T-helper 2 cell treated with Interferon-gamma antibody and Interleukin-4, amounts not matched to agents 5 μg/mL and 100 μg/mL, for 36 hours (primary cell): Measurements from ENCODE around the gene YTHDC2.

Source experiments
- DNase-seq: peaks from one replicate; pipeline ENCODE4 v3.0.0; 2021; ENCODE audit warnings: low spot score
- H3K27ac Mint-ChIP-seq: one replicate; pipeline ENCODE4 v1.8.0; 2021; ENCODE audit warnings: mild to moderate bottlenecking, mixed read lengths
- H3K27me3 Mint-ChIP-seq: one replicate; pipeline ENCODE4 v1.8.0; 2021; ENCODE audit warnings: low read depth, mixed read lengths
- H3K36me3 Mint-ChIP-seq: one replicate; pipeline ENCODE4 v1.8.0; 2021; ENCODE audit warnings: low read depth, mixed read lengths
- H3K4me1 Mint-ChIP-seq: one replicate; pipeline ENCODE4 v1.8.0; 2021; ENCODE audit warnings: low read depth, mixed read lengths
- H3K4me3 Mint-ChIP-seq: one replicate; pipeline ENCODE4 v1.8.0; 2022; ENCODE audit warnings: mild to moderate bottlenecking, moderate library complexity, mixed read lengths
- H3K9me3 Mint-ChIP-seq: one replicate; pipeline ENCODE4 v1.8.0; 2021; ENCODE audit warnings: mixed read lengths

YTHDC2 gene

DNA sequence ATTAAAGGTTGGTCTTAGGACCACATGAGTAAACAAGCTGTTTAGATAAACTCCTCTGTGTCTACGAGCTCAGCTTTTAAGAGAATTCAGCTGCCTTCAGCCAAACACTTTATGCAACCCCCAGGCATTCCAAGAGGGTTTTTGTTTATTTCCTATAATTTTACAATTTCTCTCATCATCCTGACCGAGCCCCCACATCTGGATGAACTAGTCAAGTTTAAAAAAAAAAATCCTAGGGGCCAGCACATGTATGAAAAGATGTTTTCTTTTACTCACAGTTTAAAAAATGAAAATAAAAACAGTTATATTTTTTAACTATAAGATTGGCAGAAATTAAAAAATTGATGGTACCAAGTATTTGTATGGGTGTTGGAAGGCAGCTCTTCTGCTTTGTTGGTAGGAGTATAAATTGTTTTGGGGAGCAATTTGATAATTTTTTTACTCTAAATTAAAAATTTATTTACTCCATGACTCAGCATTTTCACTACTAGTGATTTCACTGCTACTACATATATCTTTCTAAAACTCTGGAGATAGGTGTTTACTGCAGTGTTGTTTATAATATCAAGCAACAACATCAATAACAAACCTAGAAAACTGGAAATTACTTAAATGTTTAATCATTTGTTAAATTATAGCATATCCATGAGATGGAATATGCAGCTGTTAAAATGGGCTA is 18.1 kb downstream of the YTHDC2 start:
- peaks cover 51% of the 10 kb centered on the region for H3K36me3 Mint-ChIP-seq
- H3K27ac Mint-ChIP-seq, result no peak overlapping the region
- H3K27me3 Mint-ChIP-seq, result no peaks in the 10 kb centered on the region
- peaks cover 21% of the 10 kb centered on the region for H3K9me3 Mint-ChIP-seq
- DNase-seq, result no peak
- no peaks in the 10 kb centered on the region for H3K4me1 Mint-ChIP-seq
- no peak overlapping the region for H3K4me3 Mint-ChIP-seq

DNA sequence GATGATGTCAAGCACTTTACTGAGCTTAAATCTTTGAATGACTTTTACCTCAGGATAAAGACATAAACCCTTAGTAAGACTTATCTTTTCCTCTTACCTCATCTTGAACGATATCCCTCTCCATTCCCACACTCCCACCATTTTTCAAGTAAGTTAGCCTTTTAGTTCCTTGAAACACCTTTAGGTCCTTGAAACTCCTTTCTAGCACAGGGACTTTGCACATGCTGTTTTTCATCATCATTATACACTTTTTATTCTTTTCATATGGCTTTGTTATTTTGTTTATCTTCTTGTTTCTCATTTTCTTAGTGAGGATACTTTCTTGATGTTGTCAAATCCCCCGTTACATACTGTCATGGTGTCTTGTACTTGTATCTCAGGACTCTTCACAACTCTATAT is 24.8 kb downstream of the YTHDC2 start:
- DNase-seq, result no peak
- H3K4me3 Mint-ChIP-seq, result no peak overlapping the region
- no peaks in the 10 kb centered on the region for H3K27me3 Mint-ChIP-seq
- H3K27ac Mint-ChIP-seq, result no peak overlapping the region
- no peaks in the 10 kb centered on the region for H3K9me3 Mint-ChIP-seq
- H3K4me1 Mint-ChIP-seq, result peaks cover 5% of the 10 kb centered on the region
- peaks cover 43% of the 10 kb centered on the region for H3K36me3 Mint-ChIP-seq

DNA sequence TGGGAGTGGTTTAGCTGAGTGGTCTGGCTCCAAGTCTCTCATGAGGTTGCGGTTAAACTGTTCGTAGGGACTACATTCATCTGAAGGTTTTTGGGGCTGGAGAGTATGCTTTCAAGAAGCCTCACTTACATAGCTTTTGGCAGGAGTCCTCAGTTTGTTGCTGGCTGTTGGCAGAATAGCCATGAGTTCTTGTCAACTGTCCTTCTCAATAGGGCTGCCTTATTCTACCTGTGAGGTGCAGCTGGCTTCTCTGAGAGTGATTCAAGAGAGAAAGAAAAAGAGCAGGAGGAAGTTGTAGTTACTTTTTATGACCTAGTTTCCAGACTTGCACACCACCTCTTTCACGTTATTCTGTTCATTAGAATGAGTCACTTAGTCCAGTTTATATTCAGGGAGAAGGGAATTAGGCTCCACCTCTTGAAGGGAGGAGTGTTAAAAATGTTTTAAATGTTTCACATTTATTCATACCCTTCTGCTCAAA is 33.2 kb downstream of the YTHDC2 start:
- Mint-ChIP-seq H3K27me3 (no peaks in the 10 kb centered on the region), H3K4me1 (peaks cover 24% of the 10 kb centered on the region), H3K27ac (no peak overlapping the region), H3K36me3 (peaks cover 61% of the 10 kb centered on the region), H3K4me3 (no peak overlapping the region), H3K9me3 (no peaks in the 10 kb centered on the region)
- DNase-seq, result no peak

DNA sequence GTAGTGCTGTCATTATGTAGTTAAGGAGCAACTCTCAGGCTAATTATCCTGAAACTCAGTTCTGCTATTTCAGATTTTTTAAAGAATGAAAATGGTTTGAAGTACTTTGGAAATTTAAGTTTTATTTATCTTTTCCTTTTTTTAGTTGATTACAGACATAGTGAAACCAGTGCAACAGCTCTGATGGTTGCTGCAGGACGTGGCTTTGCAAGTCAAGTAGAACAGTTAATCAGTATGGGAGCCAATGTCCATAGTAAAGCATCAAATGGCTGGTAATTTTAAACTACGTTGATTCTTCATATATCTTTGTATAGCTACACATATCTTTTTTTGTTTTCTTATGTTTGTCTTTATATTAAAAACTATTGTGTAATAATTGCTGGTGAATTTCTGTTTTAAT is 34.9 kb downstream of the YTHDC2 start:
- Mint-ChIP-seq H3K27ac (no peak overlapping the region), H3K36me3 (peaks cover 64% of the 10 kb centered on the region), H3K9me3 (no peaks in the 10 kb centered on the region), H3K4me1 (peaks cover 23% of the 10 kb centered on the region), H3K4me3 (no peak overlapping the region), H3K27me3 (no peaks in the 10 kb centered on the region)
- DNase-seq, result no peak

DNA sequence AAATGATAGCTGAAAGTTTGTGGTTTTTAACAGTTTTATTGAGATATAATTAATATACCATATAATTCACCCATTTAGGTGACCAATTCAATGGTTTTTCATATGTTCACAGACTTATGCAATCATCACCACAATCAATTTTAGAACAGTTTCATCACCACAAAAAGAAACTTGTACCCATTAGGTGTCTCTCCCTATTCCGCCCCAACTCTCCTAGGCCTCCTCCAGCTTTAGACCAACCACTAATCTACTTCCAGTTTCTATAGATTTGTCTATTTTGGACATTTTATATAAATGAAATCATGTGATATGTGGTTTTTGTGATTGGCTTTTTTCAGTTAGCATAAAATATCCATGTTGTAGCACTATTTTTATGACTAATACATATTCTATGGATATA is 38.6 kb downstream of the YTHDC2 start:
- no peak overlapping the region for H3K27ac Mint-ChIP-seq
- DNase-seq, result no peak
- H3K4me3 Mint-ChIP-seq, result no peak overlapping the region
- peaks cover 5% of the 10 kb centered on the region for H3K4me1 Mint-ChIP-seq
- no peaks in the 10 kb centered on the region for H3K27me3 Mint-ChIP-seq
- no peaks in the 10 kb centered on the region for H3K9me3 Mint-ChIP-seq
- H3K36me3 Mint-ChIP-seq, result peaks cover 52% of the 10 kb centered on the region

DNA sequence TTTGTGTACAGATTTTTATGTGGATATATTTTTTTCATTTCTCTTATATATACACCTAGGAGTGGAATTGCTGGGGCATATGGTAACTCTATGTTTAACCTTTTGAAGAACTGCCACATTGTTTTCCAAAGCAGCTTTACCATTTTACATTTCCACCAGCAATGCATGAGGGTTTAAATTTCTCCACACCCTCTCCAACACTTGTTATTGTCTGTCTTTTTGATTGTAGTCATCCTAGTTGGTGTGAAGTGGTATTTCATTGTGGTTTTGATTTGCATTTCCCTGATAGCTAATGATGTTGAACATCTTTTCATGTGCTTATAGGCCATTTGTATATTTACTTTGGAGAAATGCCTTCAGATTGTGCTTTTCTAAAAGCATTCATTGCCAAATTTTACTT is 39.1 kb downstream of the YTHDC2 start:
- H3K9me3 Mint-ChIP-seq, result no peaks in the 10 kb centered on the region
- no peak overlapping the region for H3K27ac Mint-ChIP-seq
- H3K4me3 Mint-ChIP-seq, result no peak overlapping the region
- DNase-seq, result no peak
- peaks cover 51% of the 10 kb centered on the region for H3K36me3 Mint-ChIP-seq
- no peaks in the 10 kb centered on the region for H3K27me3 Mint-ChIP-seq
- H3K4me1 Mint-ChIP-seq, result peaks cover 4% of the 10 kb centered on the region

DNA sequence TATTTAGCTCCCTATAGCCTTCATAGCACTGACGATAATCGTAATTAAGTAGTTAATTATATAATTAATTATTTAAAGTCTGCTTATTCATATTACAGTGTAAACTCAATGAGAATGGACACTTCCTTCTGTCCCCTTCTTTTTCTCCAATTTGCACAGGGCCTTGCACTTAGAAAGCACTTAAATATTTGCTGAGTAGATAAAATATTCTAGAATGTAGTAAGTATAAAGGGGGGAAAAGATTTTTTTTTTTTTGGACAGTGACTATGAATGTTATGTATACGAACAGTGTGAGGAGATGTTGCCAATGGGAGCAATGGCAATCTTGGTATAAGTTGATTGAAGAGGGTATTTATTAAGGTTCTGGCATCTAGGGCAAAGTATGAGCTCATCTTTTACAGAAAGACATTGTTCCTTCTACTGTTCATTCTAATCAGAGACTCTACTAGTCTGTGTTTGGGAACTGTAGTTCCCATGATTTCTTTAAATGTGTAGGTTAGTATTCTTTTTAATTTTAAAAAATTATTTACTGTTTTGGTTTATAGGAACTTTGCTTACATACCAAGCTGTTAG is 49.4 kb downstream of the YTHDC2 start:
- Mint-ChIP-seq H3K4me3 (no peak overlapping the region), H3K27me3 (no peaks in the 10 kb centered on the region), H3K27ac (no peak overlapping the region), H3K36me3 (peaks cover 43% of the 10 kb centered on the region), H3K9me3 (no peaks in the 10 kb centered on the region), H3K4me1 (no peaks in the 10 kb centered on the region)
- no peak for DNase-seq

DNA sequence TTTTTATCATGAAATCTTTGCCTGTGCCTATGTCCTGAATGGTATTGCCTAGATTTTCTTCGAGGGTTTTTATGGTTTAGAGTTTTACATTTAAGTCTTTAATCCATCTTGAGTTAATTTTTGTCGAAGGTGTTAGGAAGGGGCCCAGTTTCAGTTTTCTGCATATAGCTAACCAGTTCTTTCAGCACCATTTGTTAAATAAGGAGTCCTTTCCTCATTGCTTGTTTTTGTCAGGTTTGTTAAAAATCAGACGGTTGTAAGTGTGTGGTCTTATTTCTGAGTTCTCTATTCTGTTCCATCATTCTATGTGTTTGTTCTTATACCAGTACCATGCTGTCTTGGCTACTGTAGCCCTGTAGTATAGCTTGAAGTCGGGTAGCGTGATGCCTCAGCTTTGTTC is 55.9 kb downstream of the YTHDC2 start:
- H3K4me3 Mint-ChIP-seq, result no peak overlapping the region
- H3K27me3 Mint-ChIP-seq, result no peaks in the 10 kb centered on the region
- peaks cover 69% of the 10 kb centered on the region for H3K36me3 Mint-ChIP-seq
- H3K4me1 Mint-ChIP-seq, result peaks cover 5% of the 10 kb centered on the region
- no peak overlapping the region for H3K27ac Mint-ChIP-seq
- no peak for DNase-seq
- H3K9me3 Mint-ChIP-seq, result peaks cover 7% of the 10 kb centered on the region

DNA sequence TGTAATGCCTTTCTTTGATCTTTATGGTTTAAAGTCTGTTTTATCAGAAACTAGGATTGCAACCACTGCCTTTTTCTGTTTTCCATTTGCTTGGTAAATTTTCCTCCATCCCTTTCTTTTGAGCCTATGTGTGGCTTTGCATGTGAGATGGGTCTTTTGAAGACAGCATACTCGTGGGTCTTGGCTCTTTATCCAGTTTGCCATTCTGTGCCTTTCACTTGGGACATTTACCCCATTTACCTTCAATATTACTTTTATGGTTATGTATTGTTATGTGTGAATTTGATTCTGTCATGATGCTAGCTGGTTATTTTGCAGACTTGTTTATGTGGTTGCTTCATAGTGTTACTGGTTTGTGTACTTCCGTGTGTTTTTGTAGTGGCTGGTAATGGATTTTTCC is 59.2 kb downstream of the YTHDC2 start:
- Mint-ChIP-seq H3K27me3 (no peaks in the 10 kb centered on the region), H3K36me3 (peaks cover 62% of the 10 kb centered on the region), H3K9me3 (peaks cover 7% of the 10 kb centered on the region), H3K27ac (no peak overlapping the region), H3K4me1 (peaks cover 7% of the 10 kb centered on the region), H3K4me3 (no peak overlapping the region)
- no peak for DNase-seq

DNA sequence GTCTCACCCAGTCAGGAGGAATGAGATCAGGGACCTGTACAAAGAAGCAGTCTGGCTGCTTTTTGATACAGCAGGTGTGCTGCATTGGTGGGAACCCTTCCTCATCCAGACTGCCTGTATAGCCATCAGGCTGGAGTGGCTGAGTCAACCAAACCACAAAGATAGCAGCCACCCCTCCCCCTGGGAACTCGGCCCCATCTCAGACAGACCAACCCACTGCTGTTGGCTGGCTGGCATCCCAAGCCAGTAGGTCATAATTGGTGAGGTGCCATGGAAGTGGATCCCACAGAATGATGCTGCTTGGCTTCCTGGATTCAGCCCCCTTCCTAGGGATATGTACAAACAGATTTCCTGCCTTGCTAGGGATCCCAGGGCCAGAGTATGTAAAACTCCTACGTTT is 60.9 kb downstream of the YTHDC2 start:
- H3K4me1 Mint-ChIP-seq, result peaks cover 7% of the 10 kb centered on the region
- no peak overlapping the region for H3K4me3 Mint-ChIP-seq
- no peaks in the 10 kb centered on the region for H3K27me3 Mint-ChIP-seq
- H3K9me3 Mint-ChIP-seq, result peaks cover 7% of the 10 kb centered on the region
- no peak overlapping the region for H3K27ac Mint-ChIP-seq
- H3K36me3 Mint-ChIP-seq, result peaks cover 55% of the 10 kb centered on the region
- DNase-seq, result no peak

DNA sequence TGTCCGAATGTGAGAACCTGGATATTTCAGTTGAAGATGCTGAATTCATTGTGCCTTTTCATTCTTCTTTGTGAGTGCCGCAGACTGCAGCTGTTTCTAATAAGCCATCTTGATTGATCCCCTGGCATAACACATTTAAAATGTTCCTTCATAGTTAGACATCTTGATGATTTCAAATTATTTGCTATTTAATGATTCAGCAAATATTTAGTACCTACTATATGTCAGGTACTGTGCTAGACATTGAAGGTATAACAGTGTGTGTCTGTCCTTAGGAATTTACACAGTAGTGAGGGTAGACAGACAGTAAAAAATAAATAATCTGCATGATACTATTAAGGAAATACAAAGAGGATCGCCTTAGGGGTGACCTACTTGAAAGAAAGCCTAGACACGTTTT is 61.6 kb downstream of the YTHDC2 start:
- Mint-ChIP-seq H3K36me3 (peaks cover 54% of the 10 kb centered on the region), H3K9me3 (peaks cover 7% of the 10 kb centered on the region), H3K27ac (no peak overlapping the region), H3K27me3 (no peaks in the 10 kb centered on the region), H3K4me3 (no peak overlapping the region), H3K4me1 (peaks cover 7% of the 10 kb centered on the region)
- no peak for DNase-seq

DNA sequence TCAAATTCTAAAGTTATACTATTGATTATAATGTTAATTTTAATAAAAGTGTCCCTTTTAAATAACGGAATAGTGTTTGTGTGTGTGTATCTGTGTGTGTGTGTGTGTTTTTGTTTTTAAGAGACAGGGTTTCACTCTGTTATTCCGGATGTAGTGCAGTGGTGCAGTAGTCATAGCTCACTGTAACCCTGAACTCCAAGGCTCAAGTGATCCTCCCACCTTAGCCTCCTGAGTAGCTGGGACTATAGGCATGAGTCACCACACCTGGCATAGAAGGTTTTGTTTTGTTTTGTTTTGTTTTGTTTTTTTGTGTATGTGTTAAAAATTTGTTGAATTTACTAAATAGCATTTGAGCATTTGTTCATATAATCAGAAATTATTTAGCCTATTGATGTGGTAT is 64.6 kb downstream of the YTHDC2 start:
- DNase-seq, result no peak
- Mint-ChIP-seq H3K4me3 (no peak overlapping the region), H3K9me3 (no peaks in the 10 kb centered on the region), H3K4me1 (peaks cover 2% of the 10 kb centered on the region), H3K36me3 (peaks cover 34% of the 10 kb centered on the region), H3K27me3 (no peaks in the 10 kb centered on the region), H3K27ac (no peak overlapping the region)

DNA sequence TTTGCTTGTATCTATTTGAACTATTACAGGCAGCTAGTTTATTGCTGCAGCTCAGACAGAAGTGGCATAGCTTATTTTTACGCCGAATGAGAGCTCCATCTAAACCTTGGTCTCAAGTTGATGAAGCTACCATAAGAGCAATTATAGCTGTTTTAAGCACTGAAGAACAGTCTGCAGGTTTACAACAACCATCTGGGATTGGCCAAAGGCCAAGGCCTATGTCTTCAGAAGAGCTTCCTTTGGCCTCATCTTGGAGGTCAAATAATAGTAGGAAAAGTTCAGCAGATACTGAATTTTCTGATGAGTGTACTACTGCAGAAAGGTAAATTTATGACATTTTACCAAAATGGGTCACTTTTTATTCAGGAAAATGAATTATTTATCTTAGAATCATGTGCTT is 67.9 kb downstream of the YTHDC2 start:
- H3K9me3 Mint-ChIP-seq, result no peaks in the 10 kb centered on the region
- H3K36me3 Mint-ChIP-seq, result peaks cover 25% of the 10 kb centered on the region
- no peaks in the 10 kb centered on the region for H3K27me3 Mint-ChIP-seq
- H3K4me1 Mint-ChIP-seq, result no peaks in the 10 kb centered on the region
- DNase-seq, result no peak
- no peak overlapping the region for H3K27ac Mint-ChIP-seq
- no peak overlapping the region for H3K4me3 Mint-ChIP-seq

DNA sequence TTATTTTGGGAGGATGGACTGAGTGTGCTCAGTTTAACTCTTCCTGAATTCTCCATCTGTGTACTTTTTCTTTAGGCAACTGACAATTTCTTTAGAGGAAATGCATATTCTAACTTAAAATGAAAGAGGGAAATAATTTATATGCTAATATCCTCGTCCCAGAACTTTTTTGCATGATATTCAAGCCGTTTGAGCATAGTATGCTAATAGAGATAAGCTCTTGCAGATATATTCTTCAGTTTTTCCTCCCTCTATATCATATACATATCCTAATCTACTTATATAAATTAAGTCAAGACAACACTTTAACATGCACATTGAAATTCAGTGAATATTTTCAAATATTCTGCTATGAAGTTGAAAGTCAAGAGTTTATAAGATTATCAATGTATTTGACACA is 84.7 kb downstream of the YTHDC2 start:
- Mint-ChIP-seq H3K27me3 (peaks cover 12% of the 10 kb centered on the region), H3K27ac (no peak overlapping the region), H3K4me1 (no peaks in the 10 kb centered on the region), H3K9me3 (no peaks in the 10 kb centered on the region), H3K36me3 (peaks cover 17% of the 10 kb centered on the region), H3K4me3 (no peak overlapping the region)
- DNase-seq, result no peak

DNA sequence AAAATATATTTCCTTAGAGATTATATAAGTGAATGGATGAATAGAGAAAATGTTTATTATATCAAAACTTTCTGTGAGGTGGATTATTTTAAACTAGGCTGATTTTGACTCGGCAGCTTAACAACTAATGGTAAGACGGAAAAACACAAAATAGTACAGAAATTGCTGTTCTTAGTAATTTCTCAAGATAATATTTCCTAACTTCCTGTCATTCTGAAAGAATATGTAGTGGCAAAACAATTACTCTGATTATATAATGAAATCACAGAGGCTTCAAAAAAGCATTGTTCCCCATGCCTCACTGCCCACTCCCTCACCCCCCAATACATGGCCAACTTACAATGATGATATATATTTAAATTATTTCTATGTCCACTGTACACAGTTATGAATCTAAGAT is 85.4 kb downstream of the YTHDC2 start:
- peaks cover 12% of the 10 kb centered on the region for H3K36me3 Mint-ChIP-seq
- H3K27me3 Mint-ChIP-seq, result peaks cover 18% of the 10 kb centered on the region
- H3K27ac Mint-ChIP-seq, result no peak overlapping the region
- no peaks in the 10 kb centered on the region for H3K9me3 Mint-ChIP-seq
- H3K4me3 Mint-ChIP-seq, result no peak overlapping the region
- H3K4me1 Mint-ChIP-seq, result no peaks in the 10 kb centered on the region
- no peak for DNase-seq
